ENCODE data around the gene ADARB2.
A peak's percentile ranks its signal among the peaks of the same experiment; 100 is the strongest.

The ADARB2 gene

GRCh38 chr10:1374511-1375345, 362.6 kb downstream of the ADARB2 start:
- ChIA-PET CTCF (no interaction called here), POLR2A (no interaction called here)
- Histone ChIP-seq H3K4me3 (ENCODE audit: low read depth, low read length) (no peak overlapping the region), H3K27ac (ENCODE audit: extremely low read depth, low read depth, low read length) (no peak overlapping the region), H3K9me3 (ENCODE audit: control insufficient read depth, insufficient read depth, low read depth, low read length) (no peaks in the 10 kb centered on the region), H3K4me1 (ENCODE audit: control insufficient read depth, insufficient read depth, low read length) (no peaks in the 10 kb centered on the region), H3K36me3 (ENCODE audit: control insufficient read depth in 2 of 2, insufficient read depth in 1 of 2, low read length in 2 of 2) (no peaks in the 10 kb centered on the region)
- TF ChIP-seq ZNF112 (tag by site-specific recombination; IDR thresholded peaks at IDR 0.05) (no peak), ZNF404 (tag by site-specific recombination; IDR thresholded peaks at IDR 0.05) (no peak), ZNF501 (tag by site-specific recombination; IDR thresholded peaks at IDR 0.05) (no peak), YY2 (tag by site-specific recombination; IDR thresholded peaks at IDR 0.05) (no peak), ZNF214 (tag by site-specific recombination; IDR thresholded peaks at IDR 0.05; ENCODE audit: borderline replicate concordance) (no peak), ELK4 (IDR thresholded peaks at IDR 0.05; ENCODE audit: borderline replicate concordance, low read depth, low read length) (no peak), ZNF658 (tag by site-specific recombination; IDR thresholded peaks at IDR 0.05) (no peak)
- TF ChIP-seq, protein P1, sequence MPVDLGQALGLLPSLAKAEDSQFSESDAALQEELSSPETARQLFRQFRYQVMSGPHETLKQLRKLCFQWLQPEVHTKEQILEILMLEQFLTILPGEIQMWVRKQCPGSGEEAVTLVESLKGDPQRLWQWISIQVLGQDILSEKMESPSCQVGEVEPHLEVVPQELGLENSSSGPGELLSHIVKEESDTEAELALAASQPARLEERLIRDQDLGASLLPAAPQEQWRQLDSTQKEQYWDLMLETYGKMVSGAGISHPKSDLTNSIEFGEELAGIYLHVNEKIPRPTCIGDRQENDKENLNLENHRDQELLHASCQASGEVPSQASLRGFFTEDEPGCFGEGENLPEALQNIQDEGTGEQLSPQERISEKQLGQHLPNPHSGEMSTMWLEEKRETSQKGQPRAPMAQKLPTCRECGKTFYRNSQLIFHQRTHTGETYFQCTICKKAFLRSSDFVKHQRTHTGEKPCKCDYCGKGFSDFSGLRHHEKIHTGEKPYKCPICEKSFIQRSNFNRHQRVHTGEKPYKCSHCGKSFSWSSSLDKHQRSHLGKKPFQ (tag by site-specific recombination; IDR thresholded peaks at IDR 0.05) = no peak
- TF ChIP-seq, protein P2, sequence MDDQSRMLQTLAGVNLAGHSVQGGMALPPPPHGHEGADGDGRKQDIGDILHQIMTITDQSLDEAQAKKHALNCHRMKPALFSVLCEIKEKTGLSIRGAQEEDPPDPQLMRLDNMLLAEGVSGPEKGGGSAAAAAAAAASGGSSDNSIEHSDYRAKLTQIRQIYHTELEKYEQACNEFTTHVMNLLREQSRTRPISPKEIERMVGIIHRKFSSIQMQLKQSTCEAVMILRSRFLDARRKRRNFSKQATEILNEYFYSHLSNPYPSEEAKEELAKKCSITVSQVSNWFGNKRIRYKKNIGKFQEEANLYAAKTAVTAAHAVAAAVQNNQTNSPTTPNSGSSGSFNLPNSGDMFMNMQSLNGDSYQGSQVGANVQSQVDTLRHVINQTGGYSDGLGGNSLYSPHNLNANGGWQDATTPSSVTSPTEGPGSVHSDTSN (CRISPR knock-in tag; IDR thresholded peaks at IDR 0.05) = no peak

- no peak overlapping the region for H3K4me3 ChIP-seq (ENCODE audit: low read depth, low read length)
- POLR2A ChIA-PET = no interaction called here
Observed at GRCh38 chr10:1373287-1373686, 364.0 kb downstream of the ADARB2 start.

GRCh38 chr10:1372212-1372611, 365.1 kb downstream of the ADARB2 start:
- Histone ChIP-seq H3K9me3 (ENCODE audit: control insufficient read depth, insufficient read depth, low read depth, low read length) (no peaks in the 10 kb centered on the region), H3K36me3 (ENCODE audit: control insufficient read depth in 2 of 2, insufficient read depth in 1 of 2, low read length in 2 of 2) (no peaks in the 10 kb centered on the region), H3K4me1 (ENCODE audit: control insufficient read depth, insufficient read depth, low read length) (no peaks in the 10 kb centered on the region), H3K4me3 (ENCODE audit: low read depth, low read length) (no peak overlapping the region), H3K27ac (ENCODE audit: extremely low read depth, low read depth, low read length) (no peak overlapping the region)
- ChIA-PET POLR2A (no interaction called here), CTCF (interaction anchor here (0.7 to 1.6 kb wide), 4 partner anchors 13 to 383 kb away, joined by 3 to 5 read pairs (median 4); no protein-coding TSS in a partner anchor)
- TF ChIP-seq KLF16 (tag by site-specific recombination; IDR thresholded peaks at IDR 0.05) (no peak), ZNF701 (tag by site-specific recombination; IDR thresholded peaks at IDR 0.05) (no peak)

More at GRCh38 chr10:1373287-1373686, 364.0 kb downstream of the ADARB2 start:
- H3K27ac ChIP-seq (ENCODE audit: extremely low read depth, low read depth, low read length) = no peak overlapping the region
- no peaks in the 10 kb centered on the region for H3K4me1 ChIP-seq (ENCODE audit: control insufficient read depth, insufficient read depth, low read length)
- TF ChIP-seq ZSCAN4 (tag by site-specific recombination; IDR thresholded peaks at IDR 0.05) (peak; percentile 44; the same call in 1 of the 2 replicates), ZNF133 (tag by site-specific recombination; IDR thresholded peaks at IDR 0.05) (no peak), ZNF239 (tag by site-specific recombination; IDR thresholded peaks at IDR 0.05) (no peak), ZFHX2 (tag by site-specific recombination; conservative IDR thresholded peaks at IDR 0.05) (0 out of 2 replicates have a peak, but pooled peaks have one; percentile 14), TRIM28 (IDR thresholded peaks at IDR 0.05; ENCODE audit: borderline replicate concordance, low read length) (no peak)
- TF ChIP-seq, protein P3, sequence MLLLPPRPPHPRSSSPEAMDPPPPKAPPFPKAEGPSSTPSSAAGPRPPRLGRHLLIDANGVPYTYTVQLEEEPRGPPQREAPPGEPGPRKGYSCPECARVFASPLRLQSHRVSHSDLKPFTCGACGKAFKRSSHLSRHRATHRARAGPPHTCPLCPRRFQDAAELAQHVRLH (tag by site-specific recombination; IDR thresholded peaks at IDR 0.05) = no peak
- CTCF ChIA-PET = interaction anchor here (1.1 to 1.6 kb wide), 3 partner anchors 12 to 264 kb away, joined by 4 to 5 read pairs (median 4); no protein-coding TSS in a partner anchor
- H3K36me3 ChIP-seq (ENCODE audit: control insufficient read depth in 2 of 2, insufficient read depth in 1 of 2, low read length in 2 of 2) = no peaks in the 10 kb centered on the region
- no peaks in the 10 kb centered on the region for H3K9me3 ChIP-seq (ENCODE audit: control insufficient read depth, insufficient read depth, low read depth, low read length)
